ENCODE measurements around the gene FCN2.

DNA sequence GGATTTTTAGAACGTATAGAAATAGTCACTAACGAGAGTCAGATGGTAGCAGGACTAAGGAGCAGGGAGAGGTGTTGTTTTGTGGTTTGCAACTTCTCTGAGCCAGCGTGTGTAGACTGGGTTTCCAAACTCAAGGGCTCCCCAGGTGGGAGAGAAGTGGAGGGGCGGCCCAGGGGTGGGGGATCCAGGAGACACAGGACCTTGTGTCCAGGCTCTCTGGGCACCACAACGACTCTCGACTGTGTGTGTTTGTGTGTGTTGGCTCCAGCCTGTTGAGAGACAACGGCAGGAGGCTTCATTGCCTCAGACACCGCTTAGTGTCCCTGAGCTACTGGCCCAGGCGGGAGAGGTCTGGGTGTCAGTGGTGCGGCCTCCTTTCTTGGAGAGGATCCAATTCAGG, 38.0 kb downstream of the FCN2 start:
- TF ChIP-seq, protein P1, sequence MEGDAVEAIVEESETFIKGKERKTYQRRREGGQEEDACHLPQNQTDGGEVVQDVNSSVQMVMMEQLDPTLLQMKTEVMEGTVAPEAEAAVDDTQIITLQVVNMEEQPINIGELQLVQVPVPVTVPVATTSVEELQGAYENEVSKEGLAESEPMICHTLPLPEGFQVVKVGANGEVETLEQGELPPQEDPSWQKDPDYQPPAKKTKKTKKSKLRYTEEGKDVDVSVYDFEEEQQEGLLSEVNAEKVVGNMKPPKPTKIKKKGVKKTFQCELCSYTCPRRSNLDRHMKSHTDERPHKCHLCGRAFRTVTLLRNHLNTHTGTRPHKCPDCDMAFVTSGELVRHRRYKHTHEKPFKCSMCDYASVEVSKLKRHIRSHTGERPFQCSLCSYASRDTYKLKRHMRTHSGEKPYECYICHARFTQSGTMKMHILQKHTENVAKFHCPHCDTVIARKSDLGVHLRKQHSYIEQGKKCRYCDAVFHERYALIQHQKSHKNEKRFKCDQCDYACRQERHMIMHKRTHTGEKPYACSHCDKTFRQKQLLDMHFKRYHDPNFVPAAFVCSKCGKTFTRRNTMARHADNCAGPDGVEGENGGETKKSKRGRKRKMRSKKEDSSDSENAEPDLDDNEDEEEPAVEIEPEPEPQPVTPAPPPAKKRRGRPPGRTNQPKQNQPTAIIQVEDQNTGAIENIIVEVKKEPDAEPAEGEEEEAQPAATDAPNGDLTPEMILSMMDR (IDR thresholded peaks at IDR 0.05), result no peak
- TF ChIP-seq JUN (IDR thresholded peaks at IDR 0.05), result no peak
- TF ChIP-seq, protein P2, sequence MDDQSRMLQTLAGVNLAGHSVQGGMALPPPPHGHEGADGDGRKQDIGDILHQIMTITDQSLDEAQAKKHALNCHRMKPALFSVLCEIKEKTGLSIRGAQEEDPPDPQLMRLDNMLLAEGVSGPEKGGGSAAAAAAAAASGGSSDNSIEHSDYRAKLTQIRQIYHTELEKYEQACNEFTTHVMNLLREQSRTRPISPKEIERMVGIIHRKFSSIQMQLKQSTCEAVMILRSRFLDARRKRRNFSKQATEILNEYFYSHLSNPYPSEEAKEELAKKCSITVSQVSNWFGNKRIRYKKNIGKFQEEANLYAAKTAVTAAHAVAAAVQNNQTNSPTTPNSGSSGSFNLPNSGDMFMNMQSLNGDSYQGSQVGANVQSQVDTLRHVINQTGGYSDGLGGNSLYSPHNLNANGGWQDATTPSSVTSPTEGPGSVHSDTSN (IDR thresholded peaks at IDR 0.05), result no peak
- no peak for TF ChIP-seq MYC (IDR thresholded peaks at IDR 0.05; ENCODE audit: borderline replicate concordance, low read length)
- no peak for TF ChIP-seq ZSCAN20 (CRISPR knock-in tag; IDR thresholded peaks at IDR 0.05)
- TF ChIP-seq POLR2A (IDR thresholded peaks at IDR 0.05; ENCODE audit: low read length), result no peak
- no peak for TF ChIP-seq RCOR1 (IDR thresholded peaks at IDR 0.05; ENCODE audit: low read depth, low read length)
- TF ChIP-seq REST (IDR thresholded peaks at IDR 0.05), result no peak
- TF ChIP-seq, protein P3, sequence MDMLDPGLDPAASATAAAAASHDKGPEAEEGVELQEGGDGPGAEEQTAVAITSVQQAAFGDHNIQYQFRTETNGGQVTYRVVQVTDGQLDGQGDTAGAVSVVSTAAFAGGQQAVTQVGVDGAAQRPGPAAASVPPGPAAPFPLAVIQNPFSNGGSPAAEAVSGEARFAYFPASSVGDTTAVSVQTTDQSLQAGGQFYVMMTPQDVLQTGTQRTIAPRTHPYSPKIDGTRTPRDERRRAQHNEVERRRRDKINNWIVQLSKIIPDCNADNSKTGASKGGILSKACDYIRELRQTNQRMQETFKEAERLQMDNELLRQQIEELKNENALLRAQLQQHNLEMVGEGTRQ (IDR thresholded peaks at IDR 0.05), result no peak
- TF ChIP-seq ESRRA (IDR thresholded peaks at IDR 0.05; ENCODE audit: borderline replicate concordance, low read length), result no peak

Data from A549 (cell line).